Natural killer cell (primary cell): Measurements from ENCODE around the gene SH3RF2. TPM values are rescaled to one million over a fixed set of nuclear protein-coding genes. Genes with fewer than 3 reads are reported as not detected.

Experiments
- ATAC-seq, 3 donors: fragments of 150-1000 bp in 2 of 3; fragments of 200-7000 bp in 1 of 3; cut with Tn5 transposase; 1 replicate in 1 of 3; 2 replicates in 2 of 3; pipeline ENCODE4 v1.10.0; 2021; ENCODE audit warnings: mild to moderate bottlenecking in 2 of 3, moderate library complexity in 2 of 3
- DNase-seq, 2 donors: peaks; one replicate each; pipeline versions ENCODE4 v3.0.0 to v3.0.0-alpha.2; 2013 to 2021; ENCODE audit warnings: mixed read lengths in 1 of 2
- H3K27ac ChIP-seq: one replicate; pipeline ENCODE4 v1.5.1; 2013; ENCODE audit warnings: mild to moderate bottlenecking, low read length
- H3K27me3 ChIP-seq: one replicate; pipeline ENCODE4 v1.6.1; 2013; ENCODE audit warnings: low read length; ENCODE audit not compliant: control insufficient read depth, insufficient read depth
- H3K36me3 ChIP-seq: one replicate; pipeline ENCODE4 v1.6.1; 2013; ENCODE audit warnings: low read length; ENCODE audit not compliant: control insufficient read depth, insufficient read depth
- H3K4me1 ChIP-seq: one replicate; pipeline ENCODE4 v1.6.1; 2013; ENCODE audit warnings: low read length; ENCODE audit not compliant: control insufficient read depth, insufficient read depth
- H3K4me3 ChIP-seq: one replicate; pipeline ENCODE4 v1.5.1; 2013; ENCODE audit warnings: low read length
- H3K9me3 ChIP-seq: one replicate; pipeline ENCODE4 v1.6.1; 2013; ENCODE audit warnings: low read length; ENCODE audit not compliant: control insufficient read depth, insufficient read depth
- H3K27ac Mint-ChIP-seq, 2 donors: one replicate each; pipeline ENCODE4 v1.8.0; 2022; ENCODE audit warnings: mild to moderate bottlenecking in 2 of 2, mixed read lengths in 2 of 2, moderate library complexity in 1 of 2
- H3K27me3 Mint-ChIP-seq, 2 donors: one replicate each; pipeline ENCODE4 v1.8.0; 2022; ENCODE audit warnings: low read depth in 2 of 2, mixed read lengths in 2 of 2
- H3K36me3 Mint-ChIP-seq: one replicate; pipeline ENCODE4 v1.8.0; 2022; ENCODE audit warnings: mixed read lengths
- H3K4me1 Mint-ChIP-seq, 2 donors: one replicate each; pipeline ENCODE4 v1.8.0; 2022; ENCODE audit warnings: mixed read lengths in 2 of 2
- H3K4me3 Mint-ChIP-seq: one replicate; pipeline ENCODE4 v1.8.0; 2022; ENCODE audit warnings: mild to moderate bottlenecking, moderate library complexity, mixed read lengths
- H3K9me3 Mint-ChIP-seq, 2 donors: one replicate each; pipeline ENCODE4 v1.8.0; 2022; ENCODE audit warnings: mixed read lengths in 2 of 2
- WGBS: methylation state at CpG from one replicate; pipeline ENCODE4 v1.1.7; 2013; ENCODE audit warnings: missing lambda C conversion rate; ENCODE audit not compliant: insufficient coverage; 5-methylcytosine and 5-hydroxymethylcytosine counted together
- intact Hi-C: fragments of 100-400 bp; cut with micrococcal nuclease; formaldehyde crosslinking; loops from one replicate; pipeline ENCODE4 v1.14.2; 2022
- total RNA-seq, 4 donors: library from RNA; stranded (reverse); fragments of 120-200 nt in 1 of 4; gene quantifications; one replicate each; pipeline versions ENCODE4 v1.2.3 to v1.2.4, GENCODE V29; 2013 to 2022
- TF ChIP-seq, protein P1 (sequence below): fragments of 200-600 bp; IDR thresholded peaks from one replicate; pipeline ENCODE4 v1.8.0; 2022; ENCODE audit warnings: antibody characterized with exemption

Gene SH3RF2
- total RNA-seq, 3 donors from 2014 or later (not counting 1 experiment from before 2014, with no cell fraction given) = 0.28 to 0.35 TPM; not detected in 1

DNA sequence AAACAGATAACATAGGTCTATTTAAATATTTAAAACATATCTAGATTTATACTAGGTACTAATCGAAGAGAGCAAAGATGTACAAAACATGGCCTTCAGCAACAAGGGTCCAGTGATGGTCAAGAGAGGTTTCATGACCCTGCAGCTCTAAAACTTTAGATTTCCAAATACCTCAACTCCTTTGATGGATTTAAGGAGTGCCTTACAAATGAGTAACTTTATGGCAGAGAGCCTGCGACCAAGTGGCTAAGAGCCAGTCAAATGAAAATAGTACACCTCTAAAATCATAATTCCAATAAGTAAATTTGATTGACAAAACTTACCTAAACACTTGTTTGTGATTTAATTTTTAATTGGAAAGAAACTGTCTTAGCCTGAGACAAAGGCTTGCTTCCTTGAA, 4.7 kb upstream of the SH3RF2 start:
- ATAC-seq (no peak), DNase-seq (no peak)
- Histone ChIP-seq H3K4me1 (no peaks in the 10 kb centered on the region), H3K4me3 (no peak overlapping the region), H3K36me3 (no peaks in the 10 kb centered on the region), H3K27ac (no peak overlapping the region), H3K9me3 (no peaks in the 10 kb centered on the region), H3K27me3 (no peaks in the 10 kb centered on the region)
- H3K4me1 Mint-ChIP-seq = no peaks in the 10 kb centered on the region
- TF ChIP-seq, protein P1, sequence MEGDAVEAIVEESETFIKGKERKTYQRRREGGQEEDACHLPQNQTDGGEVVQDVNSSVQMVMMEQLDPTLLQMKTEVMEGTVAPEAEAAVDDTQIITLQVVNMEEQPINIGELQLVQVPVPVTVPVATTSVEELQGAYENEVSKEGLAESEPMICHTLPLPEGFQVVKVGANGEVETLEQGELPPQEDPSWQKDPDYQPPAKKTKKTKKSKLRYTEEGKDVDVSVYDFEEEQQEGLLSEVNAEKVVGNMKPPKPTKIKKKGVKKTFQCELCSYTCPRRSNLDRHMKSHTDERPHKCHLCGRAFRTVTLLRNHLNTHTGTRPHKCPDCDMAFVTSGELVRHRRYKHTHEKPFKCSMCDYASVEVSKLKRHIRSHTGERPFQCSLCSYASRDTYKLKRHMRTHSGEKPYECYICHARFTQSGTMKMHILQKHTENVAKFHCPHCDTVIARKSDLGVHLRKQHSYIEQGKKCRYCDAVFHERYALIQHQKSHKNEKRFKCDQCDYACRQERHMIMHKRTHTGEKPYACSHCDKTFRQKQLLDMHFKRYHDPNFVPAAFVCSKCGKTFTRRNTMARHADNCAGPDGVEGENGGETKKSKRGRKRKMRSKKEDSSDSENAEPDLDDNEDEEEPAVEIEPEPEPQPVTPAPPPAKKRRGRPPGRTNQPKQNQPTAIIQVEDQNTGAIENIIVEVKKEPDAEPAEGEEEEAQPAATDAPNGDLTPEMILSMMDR = no peak
- H3K27ac Mint-ChIP-seq = no peak overlapping the region
- H3K27me3 Mint-ChIP-seq = peaks cover 6 to 26% of the 10 kb centered on the region in 2 donors
- no peak overlapping the region for H3K4me3 Mint-ChIP-seq
- H3K9me3 Mint-ChIP-seq = no peaks in the 10 kb centered on the region
- intact Hi-C loops = no loop called here
- 86% methylated on average over 1 of the region's 2 CpGs for WGBS
- no peaks in the 10 kb centered on the region for H3K36me3 Mint-ChIP-seq

GRCh38 chr5:145934276-145934675, 2.1 kb upstream of the SH3RF2 start:
- no peak overlapping the region for H3K4me3 ChIP-seq
- Mint-ChIP-seq H3K4me1 (no peaks in the 10 kb centered on the region), H3K27ac (no peak overlapping the region), H3K27me3 (peaks cover 13 to 31% of the 10 kb centered on the region in 2 donors), H3K36me3 (no peaks in the 10 kb centered on the region), H3K4me3 (no peak overlapping the region), H3K9me3 (no peaks in the 10 kb centered on the region)
- TF ChIP-seq, protein P1 = no peak
- H3K27me3 ChIP-seq = no peaks in the 10 kb centered on the region
- DNase-seq = no peak
- WGBS = 66% methylated on average over 5 of the region's 5 CpGs
- no peaks in the 10 kb centered on the region for H3K9me3 ChIP-seq
- no peaks in the 10 kb centered on the region for H3K4me1 ChIP-seq
- no peaks in the 10 kb centered on the region for H3K36me3 ChIP-seq
- intact Hi-C loops = no loop called here
- no peak for ATAC-seq
- no peak overlapping the region for H3K27ac ChIP-seq

GRCh38 chr5:145937432-145938250, 1.3 kb downstream of the SH3RF2 start:
- Mint-ChIP-seq H3K4me3 (no peak overlapping the region), H3K4me1 (no peaks in the 10 kb centered on the region), H3K36me3 (no peaks in the 10 kb centered on the region), H3K9me3 (no peaks in the 10 kb centered on the region), H3K27ac (no peak overlapping the region), H3K27me3 (peaks cover 15 to 31% of the 10 kb centered on the region in 2 donors)
- ATAC-seq = no peak
- Histone ChIP-seq H3K4me3 (no peak overlapping the region), H3K27me3 (no peaks in the 10 kb centered on the region), H3K9me3 (no peaks in the 10 kb centered on the region), H3K27ac (no peak overlapping the region), H3K36me3 (no peaks in the 10 kb centered on the region), H3K4me1 (no peaks in the 10 kb centered on the region)
- intact Hi-C loops = no loop called here
- TF ChIP-seq, protein P1 = no peak
- no peak for DNase-seq
- 86% methylated on average over 23 of the region's 23 CpGs for WGBS
